Fibroblast of lung (primary cell): ENCODE results near the gene PLEKHA7. TPM values are rescaled to one million over a fixed set of nuclear protein-coding genes. Genes with fewer than 3 reads are reported as not detected.

ENCODE experiments used
- DNase-seq, 2 donors: peaks; one replicate each; pipeline versions ENCODE4 v3.0.0 to v3.0.0-alpha.2; 2010; ENCODE audit warnings: low read depth in 2 of 2
- H2AFZ ChIP-seq: 2 replicates; pipeline ENCODE4 v1.5.1; 2012; ENCODE audit warnings: low read length, control low read depth, inconsistent platforms
- H3K27ac ChIP-seq: 2 replicates; pipeline ENCODE4 v1.5.1; 2011; ENCODE audit warnings: low read length, control low read depth; ENCODE audit not compliant: insufficient read depth
- H3K27me3 ChIP-seq: 2 replicates; pipeline ENCODE4 v1.5.1; 2011; ENCODE audit warnings: mild to moderate bottlenecking, low read length; ENCODE audit not compliant: control insufficient read depth, insufficient read depth
- H3K36me3 ChIP-seq: 2 replicates; pipeline ENCODE4 v1.5.1; 2011; ENCODE audit warnings: low read length; ENCODE audit not compliant: control insufficient read depth, insufficient read depth
- H3K4me1 ChIP-seq: 2 replicates; pipeline ENCODE4 v1.5.1; 2011; ENCODE audit warnings: low read length; ENCODE audit not compliant: control insufficient read depth, insufficient read depth; ENCODE audit errors: extremely low read depth
- H3K4me2 ChIP-seq: 2 replicates; pipeline ENCODE4 v1.5.1; 2011; ENCODE audit warnings: low read length, control low read depth; ENCODE audit not compliant: insufficient read depth; ENCODE audit errors: extremely low read depth
- H3K4me3 ChIP-seq, 4 experiments: fragments of 200-600 bp in 1 of 4; sonication (generic) in 1 of 4; replicated peaks in 1 of 4; 2 replicates each; pipeline ENCODE4 v1.5.1; 2011 to 2016; ENCODE audit warnings: low read length in 4 of 4, low read depth in 3 of 4, mild to moderate bottlenecking in 3 of 4, control low read depth in 2 of 4, inconsistent platforms in 1 of 4, mixed read lengths in 1 of 4; ENCODE audit not compliant: insufficient read depth in 1 of 4; ENCODE audit errors: control extremely low read depth in 1 of 4
- H3K79me2 ChIP-seq: 2 replicates; pipeline ENCODE4 v1.5.1; 2012; ENCODE audit warnings: mild to moderate bottlenecking, low read length, inconsistent platforms; ENCODE audit not compliant: control insufficient read depth, insufficient read depth
- H3K9ac ChIP-seq: 2 replicates; pipeline ENCODE4 v1.5.1; 2011; ENCODE audit warnings: mild to moderate bottlenecking, low read length, control low read depth; ENCODE audit not compliant: insufficient read depth
- H3K9me3 ChIP-seq: 2 replicates; pipeline ENCODE4 v1.5.1; 2012; ENCODE audit warnings: low read depth, low read length; ENCODE audit not compliant: control insufficient read depth, insufficient read depth
- H4K20me1 ChIP-seq: 2 replicates; pipeline ENCODE4 v1.5.1; 2011; ENCODE audit warnings: low read length; ENCODE audit not compliant: control insufficient read depth, insufficient read depth; ENCODE audit errors: extremely low read depth
- CTCF ChIP-seq, 2 donors: IDR thresholded peaks in 1 of 2; conservative IDR thresholded peaks in 1 of 2; 1 replicate in 1 of 2; 2 replicates in 1 of 2; pipeline ENCODE4 v1.5.1; 2011 to 2012; ENCODE audit warnings: low read length in 2 of 2, control low read depth in 1 of 2, inconsistent platforms in 1 of 2, low read depth in 1 of 2, mild to moderate bottlenecking in 1 of 2
- EZH2 ChIP-seq: IDR thresholded peaks from 2 replicates; pipeline ENCODE4 v1.5.1; 2012; ENCODE audit warnings: low read length, control low read depth, mild to moderate bottlenecking; ENCODE audit errors: missing control alignments
- polyA plus RNA-seq, 2 donors: library from polyadenylated mRNA; depleted of rRNA in 1 of 2; stranded (reverse) in 1 of 2; unstranded in 1 of 2; fragments of >200 nt; gene quantifications; 2 replicates each; pipeline ENCODE4 v1.2.1, GENCODE V29; 2011 to 2012; ENCODE audit warnings: missing spikeins in 1 of 2
- total RNA-seq: library from RNA; depleted of rRNA; stranded (reverse); fragments of >200 nt; gene quantifications from 2 replicates; pipeline ENCODE4 v1.2.1, GENCODE V29; 2014

PLEKHA7 gene
- total and polyA plus RNA-seq, 2 donors (not counting 1 experiment from before 2014, with no cell fraction given) = 0.11 to 0.17 TPM

DNA sequence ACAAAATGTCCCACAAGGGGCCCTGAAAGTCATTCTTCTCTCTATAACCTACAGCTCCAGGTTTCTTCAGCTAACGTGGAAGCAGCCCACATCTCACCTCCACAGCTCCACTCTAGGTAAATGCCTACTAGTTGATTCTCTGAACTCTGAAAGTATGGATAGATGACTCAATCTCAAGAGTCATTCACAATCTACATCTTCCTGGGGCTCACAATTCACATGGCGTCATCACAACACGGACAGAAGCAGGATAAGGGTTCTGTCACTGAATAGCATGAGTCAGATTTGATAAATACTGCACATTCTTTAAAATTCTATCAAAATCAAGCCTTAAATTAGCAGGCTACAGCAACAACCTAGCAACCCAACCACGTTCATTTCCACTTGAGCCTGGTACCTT is 96.3 kb downstream of the PLEKHA7 start:
- Histone ChIP-seq H3K27me3 (no peaks in the 10 kb centered on the region), H3K4me1 (no peaks in the 10 kb centered on the region), H3K4me2 (no peak overlapping the region), H3K27ac (no peak overlapping the region), H3K36me3 (no peaks in the 10 kb centered on the region), H3K79me2 (no peaks in the 10 kb centered on the region), H3K9ac (no peak overlapping the region), H2AFZ (no peak overlapping the region), H4K20me1 (no peaks in the 10 kb centered on the region), H3K4me3 (no peak overlapping the region), H3K9me3 (no peaks in the 10 kb centered on the region)
- peak in 1 of 2 donors; percentile 55 for DNase-seq
- TF ChIP-seq CTCF (conservative IDR thresholded peaks at IDR 0.05 in 1 of 2, IDR thresholded peaks at IDR 0.05 in 1 of 2; ENCODE audit: low read depth in 1 of 2, low read length in 2 of 2) = no peak
- no peak for TF ChIP-seq EZH2

DNA sequence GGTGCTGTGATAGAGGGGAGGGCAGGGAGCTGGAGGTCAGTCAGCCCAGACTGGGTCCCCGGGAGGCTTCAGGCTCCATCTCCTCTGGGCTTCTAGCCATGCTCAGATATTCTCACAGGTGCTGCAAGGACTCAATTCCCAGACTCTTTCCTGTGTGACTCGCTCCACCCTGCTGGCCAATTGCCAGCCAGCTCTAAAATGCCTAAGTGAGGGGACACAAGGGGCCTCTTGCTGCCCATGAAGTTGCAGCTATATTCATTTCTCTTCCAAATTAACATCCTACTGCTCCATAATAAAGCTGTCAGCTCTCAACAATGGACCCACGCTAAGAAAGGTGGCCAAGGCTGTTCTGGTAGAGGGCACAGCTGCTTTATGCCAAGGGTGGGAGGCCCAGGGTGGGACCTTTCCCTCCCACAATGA is 101.5 kb downstream of the PLEKHA7 start:
- Histone ChIP-seq H3K79me2 (no peaks in the 10 kb centered on the region), H3K4me1 (no peaks in the 10 kb centered on the region)

GRCh38 chr11:16911658-16912057 is 102.6 kb downstream of the PLEKHA7 start:
- DNase-seq = no peak
- Histone ChIP-seq H3K27me3 (no peaks in the 10 kb centered on the region), H3K36me3 (no peaks in the 10 kb centered on the region), H3K4me2 (no peak overlapping the region), H3K27ac (no peak overlapping the region), H4K20me1 (no peaks in the 10 kb centered on the region), H2AFZ (no peak overlapping the region), H3K4me1 (no peaks in the 10 kb centered on the region), H3K79me2 (no peaks in the 10 kb centered on the region), H3K9me3 (no peaks in the 10 kb centered on the region), H3K9ac (no peak overlapping the region), H3K4me3 (no peak overlapping the region)
- no peak for TF ChIP-seq EZH2
- no peak for TF ChIP-seq CTCF (conservative IDR thresholded peaks at IDR 0.05 in 1 of 2, IDR thresholded peaks at IDR 0.05 in 1 of 2; ENCODE audit: low read depth in 1 of 2, low read length in 2 of 2)

More for the DNA sequence above, 101.5 kb downstream of the PLEKHA7 start:
- Histone ChIP-seq H3K27me3 (no peaks in the 10 kb centered on the region), H3K36me3 (no peaks in the 10 kb centered on the region), H3K4me2 (no peak overlapping the region), H2AFZ (no peak overlapping the region), H3K4me3 (no peak overlapping the region), H3K9me3 (no peaks in the 10 kb centered on the region), H4K20me1 (no peaks in the 10 kb centered on the region), H3K9ac (no peak overlapping the region), H3K27ac (no peak overlapping the region)
- no peak for DNase-seq
- TF ChIP-seq EZH2 (no peak), CTCF (conservative IDR thresholded peaks at IDR 0.05 in 1 of 2, IDR thresholded peaks at IDR 0.05 in 1 of 2; ENCODE audit: low read depth in 1 of 2, low read length in 2 of 2) (no peak)
